HepG2 (cell line): ENCODE measurements around the gene NDE1. TPM values are rescaled to one million over a fixed set of nuclear protein-coding genes. Genes with fewer than 3 reads are reported as not detected.

Experiments
- ATAC-seq: fragments of 200-7000 bp; cut with Tn5 transposase; 3 replicates; pipeline ENCODE4 v1.9.1; 2020; ENCODE audit warnings: mild to moderate bottlenecking, moderate library complexity
- BruUV-seq: library from RNA; stranded (reverse); fragments of 400-500 nt; replicated peaks from 2 replicates; lab custom pipeline; 2021; lab: Mats Ljungman, UMichigan
- CTCF ChIA-PET: fragments of 300-600 bp; formaldehyde crosslinking; extraction: SDS; loops from one replicate; lab custom pipeline; 2021; ENCODE audit warnings: low total read pairs, inconsistent platforms, low intra/inter-chr PET ratio; lab: Yijun Ruan, JAX
- POLR2A ChIA-PET: fragments of 350-600 bp; sonication (Branson Sonifier 250); formaldehyde crosslinking; loops from one replicate; lab custom pipeline; 2020; ENCODE audit warnings: antibody characterized with exemption, inconsistent platforms; lab: Yijun Ruan, JAX
- DNase-seq: peaks from one replicate; pipeline ENCODE4 v3.0.0-alpha.2; 2015; ENCODE audit warnings: low spot score
- FAIRE-seq: peaks from 3 replicates; lab custom pipeline; 2011; peaks lifted over from hg19 to GRCh38; lab: Jason Lieb, UNC
- H2AFZ ChIP-seq: one replicate; pipeline ENCODE4 v1.6.1; 2011; ENCODE audit warnings: low read length, inconsistent platforms
- H3K27ac ChIP-seq: fragments of 300-600 bp; 3 replicates; pipeline ENCODE4 v1.8.0; 2011; ENCODE audit warnings: mixed run types, mild to moderate bottlenecking, mixed read lengths, low read length, inconsistent platforms; ENCODE audit not compliant: insufficient read depth; ENCODE audit errors: extremely low read length
- H3K27me3 ChIP-seq, 2 experiments: fragments of 200-600 bp in 1 of 2; 2 replicates in 1 of 2; 3 replicates in 1 of 2; pipeline versions ENCODE4 v1.6.0 to v1.8.0; 2011; ENCODE audit warnings: low read length in 2 of 2, mild to moderate bottlenecking in 2 of 2, moderate library complexity in 2 of 2, inconsistent platforms in 1 of 2; ENCODE audit not compliant: insufficient read depth in 2 of 2, control insufficient read depth in 1 of 2
- H3K36me3 ChIP-seq, 2 experiments: fragments of 200-600 bp in 1 of 2; replicated peaks in 1 of 2; 2 replicates in 1 of 2; 3 replicates in 1 of 2; pipeline versions ENCODE4 v1.5.1 to v1.8.0; 2011; ENCODE audit warnings: low read length in 2 of 2, inconsistent platforms in 1 of 2; ENCODE audit not compliant: insufficient read depth in 2 of 2, control insufficient read depth in 1 of 2
- H3K4me1 ChIP-seq: 2 replicates; pipeline ENCODE4 v1.5.1; 2012; ENCODE audit warnings: low read length, inconsistent platforms; ENCODE audit not compliant: insufficient read depth
- H3K4me2 ChIP-seq: 2 replicates; pipeline ENCODE4 v1.6.0; 2011; ENCODE audit warnings: low read depth, low read length, inconsistent platforms
- H3K4me3 ChIP-seq, 3 experiments: fragments of 200-600 bp in 1 of 3; sonication (generic), shearing (Covaris generic) in 1 of 3; replicated peaks in 1 of 3; 2 replicates each; pipeline ENCODE4 v1.5.1; 2011 to 2016; ENCODE audit warnings: low read length in 3 of 3, inconsistent platforms in 2 of 3, low read depth in 2 of 3, mild to moderate bottlenecking in 2 of 3, control low read depth in 1 of 3, mixed read lengths in 1 of 3; ENCODE audit not compliant: insufficient read depth in 1 of 3
- H3K79me2 ChIP-seq: one replicate; pipeline ENCODE4 v1.6.1; 2011; ENCODE audit warnings: low read length, inconsistent platforms; ENCODE audit not compliant: insufficient read depth
- H3K9ac ChIP-seq: 2 replicates; pipeline ENCODE4 v1.6.0; 2011; ENCODE audit warnings: mild to moderate bottlenecking, low read depth, low read length, inconsistent platforms; ENCODE audit not compliant: insufficient read depth
- H3K9me3 ChIP-seq: 2 replicates; pipeline ENCODE4 v1.5.1; 2012; ENCODE audit warnings: mild to moderate bottlenecking, low read length
- H4K20me1 ChIP-seq: 2 replicates; pipeline ENCODE4 v1.6.0; 2011; ENCODE audit warnings: inconsistent platforms, mild to moderate bottlenecking, low read length, moderate library complexity; ENCODE audit not compliant: insufficient read depth
- FOSL1 ChIP-seq: sonication (generic); formaldehyde crosslinking; IDR thresholded peaks from 2 replicates; pipeline ENCODE4 v1.9.0; 2021; ENCODE audit warnings: missing genetic modification reagents, borderline replicate concordance
- IRF9 ChIP-seq: sonication (generic); formaldehyde crosslinking; IDR thresholded peaks from 2 replicates; pipeline ENCODE4 v1.8.0; 2022; ENCODE audit warnings: missing genetic modification reagents, mild to moderate bottlenecking, borderline replicate concordance
- MTF1 ChIP-seq: sonication (generic); formaldehyde crosslinking; IDR thresholded peaks from 2 replicates; pipeline ENCODE4 v1.5.0; 2020; ENCODE audit warnings: missing genetic modification reagents
- NFAT5 ChIP-seq: sonication (generic); formaldehyde crosslinking; IDR thresholded peaks from 2 replicates; pipeline ENCODE4 v1.4.0; 2020; ENCODE audit warnings: missing genetic modification reagents
- RXRB ChIP-seq: IDR thresholded peaks from 2 replicates; pipeline ENCODE4 v1.6.1; 2016; ENCODE audit warnings: borderline replicate concordance, missing genetic modification reagents, missing compliant biosample characterization
- SNAPC4 ChIP-seq: sonication (generic); formaldehyde crosslinking; IDR thresholded peaks from 2 replicates; pipeline ENCODE4 v1.4.0; 2020; ENCODE audit warnings: mild to moderate bottlenecking, missing genetic modification reagents
- STAG1 ChIP-seq: sonication (generic); formaldehyde crosslinking; IDR thresholded peaks from 2 replicates; pipeline ENCODE4 v1.4.0; 2020; ENCODE audit warnings: missing genetic modification reagents
- TERF1 ChIP-seq: sonication (generic); formaldehyde crosslinking; IDR thresholded peaks from 2 replicates; pipeline ENCODE4 v1.8.0; 2022; ENCODE audit warnings: mild to moderate bottlenecking, missing genetic modification reagents, moderate library complexity
- ZFP36L2 ChIP-seq: sonication (generic); formaldehyde crosslinking; IDR thresholded peaks from 2 replicates; pipeline ENCODE4 v1.4.0; 2020; ENCODE audit warnings: missing genetic modification reagents
- ZMAT3 ChIP-seq: sonication (generic); formaldehyde crosslinking; conservative IDR thresholded peaks from 2 replicates; pipeline ENCODE4 v1.7.0; 2021; ENCODE audit warnings: missing genetic modification reagents
- ZNF780A ChIP-seq: sonication (generic); formaldehyde crosslinking; IDR thresholded peaks from 2 replicates; pipeline ENCODE4 v1.8.0; 2022; ENCODE audit warnings: mild to moderate bottlenecking, missing genetic modification reagents, moderate library complexity
- WGBS: methylation state at CpG from one replicate; pipeline ENCODE4 v1.1.6; 2017; ENCODE audit warnings: low lambda C conversion rate; 5-methylcytosine and 5-hydroxymethylcytosine counted together
- in situ Hi-C: cut with HindIII; loops from 2 replicates; pipeline ENCODE4 v1.10.0; 2017; ENCODE audit warnings: low pct_unique_long_range_greater_than_20kb; ENCODE audit not compliant: extremely low pct_ligation_motif_present
- intact Hi-C: fragments of 100-400 bp; cut with micrococcal nuclease; formaldehyde crosslinking; loops from one replicate; pipeline ENCODE4 v1.10.0; 2022; ENCODE audit not compliant: unreplicated experiment
- polyA plus RNA-seq, 8 experiments: library from polyadenylated mRNA; depleted of rRNA in 3 of 8; stranded (reverse) in 7 of 8; unstranded in 1 of 8; fragments of >200 nt; fragmentation: Illumina TruSeq in 4 of 8; extraction: Trizol in 4 of 8; gene quantifications; 2 replicates each; pipeline versions ENCODE4 v1.2.1 to v1.2.3, GENCODE V29; 2011 to 2016; ENCODE audit warnings: low read depth in 4 of 8, missing spikeins in 1 of 8, mixed read lengths in 1 of 8; ENCODE audit not compliant: insufficient read depth in 1 of 8
- total RNA-seq, 5 experiments: library from RNA; depleted of rRNA; stranded (reverse); fragments of >200 nt; fragmentation: Illumina TruSeq; extraction: Trizol; gene quantifications; 2 replicates each; pipeline ENCODE4 v1.2.3, GENCODE V29; 2016; ENCODE audit warnings: low read depth in 1 of 5

NDE1 gene
- total and polyA plus RNA-seq, 2 of the 13 experiments (the other 11 are each of a cell fraction or from before 2014, with no cell fraction given): 40.9 to 72.5 TPM

DNA sequence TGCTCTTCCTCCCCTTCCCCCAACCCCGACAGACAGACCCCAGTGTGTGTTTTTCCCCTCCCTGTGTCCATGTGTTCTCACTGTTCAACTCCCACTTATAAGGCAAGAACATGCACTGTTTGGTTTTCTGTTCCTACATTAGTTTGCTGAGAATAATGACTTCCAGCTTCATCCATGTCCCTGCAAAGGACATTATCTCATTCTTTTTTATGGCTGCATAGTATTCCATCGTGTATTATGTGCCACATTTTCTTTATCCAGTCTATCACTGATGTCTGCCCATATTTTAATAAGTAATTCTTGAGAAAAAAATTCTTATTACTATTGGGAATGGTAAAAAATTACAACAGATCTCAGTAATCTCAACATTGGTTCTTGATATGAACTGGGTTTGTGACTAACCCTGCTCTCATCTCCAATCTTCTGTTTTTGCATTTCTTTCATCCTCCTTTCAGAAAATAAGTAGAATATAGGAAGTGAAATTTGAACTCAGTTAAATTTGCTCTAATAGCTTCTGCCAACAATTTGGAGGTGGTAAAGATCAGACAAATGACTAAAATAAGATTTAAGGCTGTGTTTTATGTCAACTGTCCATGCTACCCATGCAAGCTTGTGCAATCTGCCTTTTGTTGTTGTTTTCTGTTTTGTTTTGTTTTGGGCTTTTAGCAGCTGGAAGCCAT is 18.2 kb upstream of the NDE1 start:
- peaks cover 36% of the 10 kb centered on the region for H3K4me1 ChIP-seq
- TF ChIP-seq ZFP36L2 (no peak), STAG1 (CRISPR knock-in tag) (no peak), NFAT5 (no peak), MTF1 (CRISPR knock-in tag) (no peak), FOSL1 (CRISPR knock-in tag) (no peak), ZMAT3 (CRISPR knock-in tag) (no peak), RXRB (no peak), TERF1 (CRISPR knock-in tag) (no peak), IRF9 (CRISPR knock-in tag) (no peak), SNAPC4 (no peak), ZNF780A (CRISPR knock-in tag) (no peak)

More for the DNA sequence above, 18.2 kb upstream of the NDE1 start:
- Histone ChIP-seq H3K9ac (no peak overlapping the region), H3K9me3 (no peaks in the 10 kb centered on the region), H3K79me2 (peaks cover 4% of the 10 kb centered on the region), H4K20me1 (no peaks in the 10 kb centered on the region), H2AFZ (no peak overlapping the region), H3K4me3 (no peak overlapping the region), H3K27ac (no peak overlapping the region), H3K36me3 (peaks cover 18 to 57% of the 10 kb centered on the region in 2 experiments), H3K27me3 (no peaks in the 10 kb centered on the region), H3K4me2 (no peak overlapping the region)
- ATAC-seq (no peak), FAIRE-seq (no peak), DNase-seq (no peak)
- ChIA-PET CTCF (no interaction called here), POLR2A (interaction anchor here (7.8 kb wide), 1 partner anchor 11 kb away, joined by 121 read pairs; the partner anchor contains the start of gene MARF1)
- in situ Hi-C loops: no loop called here
- intact Hi-C loops: no loop called here
- WGBS: 91% methylated on average over 2 of the region's 2 CpGs
- no TSS peak for BruUV-seq
